ENCODE results near the gene FHIT.

The FHIT gene

DNA sequence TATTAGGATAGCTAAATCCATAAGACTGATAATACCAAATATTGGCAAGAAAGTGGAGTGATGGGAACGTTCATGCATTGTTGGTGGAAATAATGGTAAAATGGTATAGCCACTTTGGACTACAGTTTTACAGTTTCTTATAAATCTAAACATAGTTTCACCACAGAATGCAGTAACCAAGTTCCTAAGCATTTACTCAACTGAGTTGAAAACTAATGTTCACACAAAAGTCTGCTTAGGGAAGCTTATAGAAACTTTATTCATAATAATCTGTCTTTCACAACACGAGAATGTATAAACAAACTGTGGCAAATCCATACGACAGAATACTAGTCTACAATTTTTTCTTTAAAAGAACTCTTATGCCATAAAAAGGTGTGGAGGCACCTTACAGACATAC lies 969.3 kb downstream of the FHIT start:
- TF ChIP-seq SIN3A (IDR thresholded peaks at IDR 0.05; ENCODE audit: borderline replicate concordance, insufficient read depth, low read length), result no peak
- TF ChIP-seq FOXP2 (optimal IDR thresholded peaks at IDR 0.05; ENCODE audit: borderline replicate concordance, extremely low read depth, extremely low read length, insufficient read depth), result no peak
- TF ChIP-seq TAF1 (IDR thresholded peaks at IDR 0.05; ENCODE audit: borderline replicate concordance, insufficient read depth, low read length), result no peak
- no peak for TF ChIP-seq POLR2AphosphoS5 (IDR thresholded peaks at IDR 0.05; ENCODE audit: low read depth, low read length)
- TF ChIP-seq, protein P1, sequence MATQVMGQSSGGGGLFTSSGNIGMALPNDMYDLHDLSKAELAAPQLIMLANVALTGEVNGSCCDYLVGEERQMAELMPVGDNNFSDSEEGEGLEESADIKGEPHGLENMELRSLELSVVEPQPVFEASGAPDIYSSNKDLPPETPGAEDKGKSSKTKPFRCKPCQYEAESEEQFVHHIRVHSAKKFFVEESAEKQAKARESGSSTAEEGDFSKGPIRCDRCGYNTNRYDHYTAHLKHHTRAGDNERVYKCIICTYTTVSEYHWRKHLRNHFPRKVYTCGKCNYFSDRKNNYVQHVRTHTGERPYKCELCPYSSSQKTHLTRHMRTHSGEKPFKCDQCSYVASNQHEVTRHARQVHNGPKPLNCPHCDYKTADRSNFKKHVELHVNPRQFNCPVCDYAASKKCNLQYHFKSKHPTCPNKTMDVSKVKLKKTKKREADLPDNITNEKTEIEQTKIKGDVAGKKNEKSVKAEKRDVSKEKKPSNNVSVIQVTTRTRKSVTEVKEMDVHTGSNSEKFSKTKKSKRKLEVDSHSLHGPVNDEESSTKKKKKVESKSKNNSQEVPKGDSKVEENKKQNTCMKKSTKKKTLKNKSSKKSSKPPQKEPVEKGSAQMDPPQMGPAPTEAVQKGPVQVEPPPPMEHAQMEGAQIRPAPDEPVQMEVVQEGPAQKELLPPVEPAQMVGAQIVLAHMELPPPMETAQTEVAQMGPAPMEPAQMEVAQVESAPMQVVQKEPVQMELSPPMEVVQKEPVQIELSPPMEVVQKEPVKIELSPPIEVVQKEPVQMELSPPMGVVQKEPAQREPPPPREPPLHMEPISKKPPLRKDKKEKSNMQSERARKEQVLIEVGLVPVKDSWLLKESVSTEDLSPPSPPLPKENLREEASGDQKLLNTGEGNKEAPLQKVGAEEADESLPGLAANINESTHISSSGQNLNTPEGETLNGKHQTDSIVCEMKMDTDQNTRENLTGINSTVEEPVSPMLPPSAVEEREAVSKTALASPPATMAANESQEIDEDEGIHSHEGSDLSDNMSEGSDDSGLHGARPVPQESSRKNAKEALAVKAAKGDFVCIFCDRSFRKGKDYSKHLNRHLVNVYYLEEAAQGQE (IDR thresholded peaks at IDR 0.05; ENCODE audit: insufficient read depth in 1 of 2, low read depth in 2 of 2, low read length in 2 of 2), result no peak

DNA sequence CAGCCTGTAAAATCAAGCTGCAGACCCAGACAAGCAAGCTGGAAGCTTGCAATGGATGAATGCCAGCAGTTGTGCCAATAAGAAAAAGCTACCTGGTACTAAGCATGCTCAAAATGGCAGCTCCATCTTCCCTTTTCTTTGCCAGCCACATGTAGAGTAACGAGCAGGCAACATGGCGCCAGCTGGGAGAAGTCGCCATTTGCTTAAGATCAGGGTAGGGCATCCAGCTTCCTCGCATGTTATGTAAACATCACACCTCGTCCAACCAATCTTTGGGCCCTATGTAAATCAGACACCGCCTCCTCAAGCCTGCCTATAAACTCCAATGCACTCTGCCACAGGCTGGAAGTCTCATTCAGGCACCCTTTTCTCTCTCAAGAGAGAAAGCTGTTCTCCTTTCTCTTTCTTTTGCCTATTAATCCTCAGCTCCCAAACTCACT lies 973.9 kb downstream of the FHIT start:
- TF ChIP-seq FOXP2 (optimal IDR thresholded peaks at IDR 0.05; ENCODE audit: borderline replicate concordance, extremely low read depth, extremely low read length, insufficient read depth) (no peak), POLR2AphosphoS5 (IDR thresholded peaks at IDR 0.05; ENCODE audit: low read depth, low read length) (no peak), TAF1 (IDR thresholded peaks at IDR 0.05; ENCODE audit: borderline replicate concordance, insufficient read depth, low read length) (no peak), SIN3A (IDR thresholded peaks at IDR 0.05; ENCODE audit: borderline replicate concordance, insufficient read depth, low read length) (no peak)
- TF ChIP-seq, protein P1 (IDR thresholded peaks at IDR 0.05; ENCODE audit: insufficient read depth in 1 of 2, low read depth in 2 of 2, low read length in 2 of 2), result no peak

DNA sequence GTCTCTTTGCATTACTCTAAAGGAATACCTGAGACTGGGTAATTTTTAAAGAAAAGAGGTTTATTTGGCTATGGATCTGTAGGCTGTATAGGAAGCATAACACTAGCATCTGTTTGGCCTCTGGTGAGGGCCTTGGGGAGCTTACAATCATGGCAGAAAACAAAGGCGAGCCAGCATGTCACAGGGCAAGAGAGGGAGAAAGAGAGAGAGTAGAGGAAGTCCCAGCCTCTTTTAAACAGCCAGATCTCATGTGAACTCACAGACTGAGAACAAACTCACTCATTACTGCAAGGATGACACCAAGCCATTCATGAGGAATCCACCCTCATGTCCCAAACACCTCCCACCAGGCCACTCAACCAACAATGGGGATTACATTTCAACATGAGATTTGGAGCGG lies 974.6 kb downstream of the FHIT start:
- TF ChIP-seq, protein P1 (IDR thresholded peaks at IDR 0.05; ENCODE audit: insufficient read depth in 1 of 2, low read depth in 2 of 2, low read length in 2 of 2), result no peak
- TF ChIP-seq FOXP2 (optimal IDR thresholded peaks at IDR 0.05; ENCODE audit: borderline replicate concordance, extremely low read depth, extremely low read length, insufficient read depth) (no peak), TAF1 (IDR thresholded peaks at IDR 0.05; ENCODE audit: borderline replicate concordance, insufficient read depth, low read length) (no peak), POLR2AphosphoS5 (IDR thresholded peaks at IDR 0.05; ENCODE audit: low read depth, low read length) (no peak)

DNA sequence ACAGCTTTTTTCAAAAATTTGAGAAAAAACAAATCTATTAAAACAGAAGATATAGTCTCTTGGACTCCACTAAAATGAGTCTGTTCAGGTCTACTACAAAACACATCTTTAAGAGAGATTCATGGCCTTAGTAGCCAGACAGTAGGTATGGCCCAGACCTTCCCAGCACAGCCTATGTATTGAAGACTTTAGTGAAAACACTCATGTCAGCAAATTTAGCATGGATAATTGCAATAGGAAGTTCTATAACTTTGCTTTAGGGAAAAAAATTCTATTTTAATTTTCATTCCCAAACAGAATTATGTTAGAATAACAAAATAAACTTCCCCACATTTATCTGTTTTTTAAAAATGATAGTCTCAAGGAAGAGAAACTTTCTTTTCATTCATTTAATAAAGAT lies 976.6 kb downstream of the FHIT start:
- TF ChIP-seq POLR2AphosphoS5 (IDR thresholded peaks at IDR 0.05; ENCODE audit: low read depth, low read length), result no peak

DNA sequence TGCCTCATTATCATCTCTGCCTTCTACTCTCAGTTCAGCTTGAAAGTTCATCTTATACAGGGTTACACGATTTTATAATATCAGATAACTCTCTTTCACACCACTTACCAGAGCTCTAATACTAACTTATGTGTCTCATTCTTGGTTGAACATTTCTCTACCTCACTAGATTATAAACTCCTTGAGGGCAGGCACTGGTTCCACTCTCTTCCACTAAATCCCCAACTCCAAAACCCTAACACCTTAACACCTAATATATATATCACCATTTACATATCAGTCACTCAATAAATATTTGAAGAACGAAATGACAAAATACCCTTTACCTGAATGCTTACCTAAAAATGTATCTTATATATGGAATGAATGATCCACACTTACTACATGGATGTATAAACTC lies 977.2 kb downstream of the FHIT start:
- TF ChIP-seq SIN3A (IDR thresholded peaks at IDR 0.05; ENCODE audit: borderline replicate concordance, insufficient read depth, low read length) (no peak), FOXP2 (optimal IDR thresholded peaks at IDR 0.05; ENCODE audit: borderline replicate concordance, extremely low read depth, extremely low read length, insufficient read depth) (no peak), POLR2AphosphoS5 (IDR thresholded peaks at IDR 0.05; ENCODE audit: low read depth, low read length) (no peak), TAF1 (IDR thresholded peaks at IDR 0.05; ENCODE audit: borderline replicate concordance, insufficient read depth, low read length) (no peak)
- TF ChIP-seq, protein P1 (IDR thresholded peaks at IDR 0.05; ENCODE audit: insufficient read depth in 1 of 2, low read depth in 2 of 2, low read length in 2 of 2), result no peak
